Right lobe of liver (tissue), 6 donors: ENCODE results near the gene RNASEH2B. TPM values are rescaled to one million over a fixed set of nuclear protein-coding genes. Genes with fewer than 3 reads are reported as not detected.

Source experiments
- ATAC-seq, 4 donors: fragments of 200-7000 bp; cut with Tn5 transposase; one replicate each; pipeline ENCODE4 v1.9.1; 2020; ENCODE audit warnings: mild to moderate bottlenecking in 4 of 4, moderate library complexity in 4 of 4
- DNase-seq, 3 donors: peaks; one replicate each; pipeline ENCODE4 v3.0.0-alpha.2; 2020
- H3K27ac ChIP-seq, 3 donors: fragments of 200-600 bp; one replicate each; pipeline ENCODE4 v1.8.0; 2022
- H3K27me3 ChIP-seq, 2 donors: fragments of 200-600 bp; one replicate each; pipeline ENCODE4 v1.8.0; 2022
- H3K36me3 ChIP-seq, 4 donors: fragments of 200-600 bp; sonication (generic) in 1 of 4; one replicate each; pipeline versions ENCODE4 v1.5.1 to v1.8.0; 2017 to 2022; ENCODE audit warnings: control low read depth in 1 of 4
- H3K4me1 ChIP-seq, 4 donors: fragments of 200-600 bp; sonication (generic) in 1 of 4; one replicate each; pipeline versions ENCODE4 v1.5.1 to v1.8.0; 2017 to 2022; ENCODE audit warnings: control low read depth in 1 of 4
- H3K4me3 ChIP-seq, 3 donors: fragments of 200-600 bp; one replicate each; pipeline ENCODE4 v1.8.0; 2022
- H3K9me3 ChIP-seq, 4 donors: fragments of 200-600 bp; sonication (generic) in 1 of 4; one replicate each; pipeline versions ENCODE4 v1.5.1 to v1.8.0; 2017 to 2022; ENCODE audit warnings: control low read depth in 1 of 4
- CTCF ChIP-seq, 4 donors: fragments of 200-600 bp in 3 of 4; fragments of 450-650 bp in 1 of 4; IDR thresholded peaks; one replicate each; pipeline versions ENCODE4 v1.5.1 to v1.8.0; 2016 to 2022; ENCODE audit warnings: antibody characterized with exemption in 4 of 4, mild to moderate bottlenecking in 2 of 4
- POLR2A ChIP-seq: fragments of 450-650 bp; IDR thresholded peaks from one replicate; pipeline ENCODE4 v1.6.1; 2017; ENCODE audit warnings: antibody characterized with exemption, mild to moderate bottlenecking
- WGBS: methylation state at CpG from one replicate; pipeline ENCODE4 v1.1.6; 2018; ENCODE audit warnings: low coverage, low lambda C conversion rate; ENCODE audit not compliant: insufficient coverage; ENCODE audit errors: missing lambda C conversion rate; 5-methylcytosine and 5-hydroxymethylcytosine counted together
- intact Hi-C, 2 donors: fragments of 100-400 bp; cut with DNase I; formaldehyde crosslinking; loops; one replicate each; pipeline versions ENCODE4 v1.11.2 to v1.14.1; 2022
- total RNA-seq, 6 experiments: library from RNA; depleted of rRNA in 2 of 6; stranded (reverse); fragments of >200 nt in 2 of 6; fragmentation: NEBNext Ultra II Directional in 3 of 6; extraction: Animal tissue kit (Norgen Biotek cat#: 25700) in 3 of 6; gene quantifications; one replicate each; pipeline versions ENCODE4 v1.1.0 to v1.2.4, GENCODE V29; 2016 to 2023
- donor health status: DM: no; HTN: yes; CAD: no.
- donor health status: DM: no; HTN: no; CAD: no.
- donor health status: DM: no; HTN: no; CAD: no.
- donor health status: DM: no; HTN: yes; CAD: no.
- donor health status: DM: no; HTN: yes; CAD: no.

The RNASEH2B gene
- total RNA-seq, 6 experiments from 2014 or later: 9.9 to 19.8 (median 11.7) TPM

- Histone ChIP-seq H3K4me1 (peaks cover 0 to 7% (median 0%) of the 10 kb centered on the region in 4 donors), H3K36me3 (no peaks in the 10 kb centered on the region), H3K9me3 (no peaks in the 10 kb centered on the region), H3K27me3 (no peaks in the 10 kb centered on the region), H3K4me3 (no peak overlapping the region), H3K27ac (no peak overlapping the region)
- ATAC-seq (peak; percentile 18 to 51 (median 34)), DNase-seq (no peak)
- TF ChIP-seq CTCF (IDR thresholded peaks at IDR 0.05): no peak
- no peak for TF ChIP-seq POLR2A
- 38% methylated on average over 6 of the region's 7 CpGs for WGBS
- intact Hi-C loops: no loop called here
Measured at GRCh38 chr13:51003642-51004041, 94.1 kb downstream of the RNASEH2B start.

- no peaks in the 10 kb centered on the region for H3K36me3 ChIP-seq
- DNase-seq: no peak
- H3K27ac ChIP-seq: no peak overlapping the region
- TF ChIP-seq POLR2A (no peak), CTCF (IDR thresholded peaks at IDR 0.05) (no peak)
- WGBS: 71% methylated on average over 13 of the region's 18 CpGs
- H3K4me3 ChIP-seq: no peak overlapping the region
- no peaks in the 10 kb centered on the region for H3K9me3 ChIP-seq
- H3K4me1 ChIP-seq: peaks cover 0 to 7% (median 0%) of the 10 kb centered on the region in 4 donors
- intact Hi-C loops: no loop called here
- H3K27me3 ChIP-seq: no peaks in the 10 kb centered on the region
- ATAC-seq: peak in 2 of 4 donors; percentile 13 to 19
Measured at GRCh38 chr13:51004111-51004865, 94.7 kb downstream of the RNASEH2B start.

GRCh38 chr13:51004918-51005460 lies 95.4 kb downstream of the RNASEH2B start:
- ATAC-seq (no peak), DNase-seq (no peak)
- no peaks in the 10 kb centered on the region for H3K9me3 ChIP-seq
- intact Hi-C loops: no loop called here
- H3K4me3 ChIP-seq: no peak overlapping the region
- H3K36me3 ChIP-seq: no peaks in the 10 kb centered on the region
- TF ChIP-seq CTCF (IDR thresholded peaks at IDR 0.05): no peak
- no peak for TF ChIP-seq POLR2A
- H3K27me3 ChIP-seq: no peaks in the 10 kb centered on the region
- WGBS: 100% methylated on average over 1 of the region's 3 CpGs
- H3K4me1 ChIP-seq: peaks cover 0 to 7% (median 0%) of the 10 kb centered on the region in 4 donors
- no peak overlapping the region for H3K27ac ChIP-seq

- intact Hi-C loops: no loop called here
- Histone ChIP-seq H3K4me3 (no peak overlapping the region), H3K27me3 (no peaks in the 10 kb centered on the region), H3K9me3 (no peaks in the 10 kb centered on the region), H3K27ac (no peak overlapping the region), H3K4me1 (peaks cover 0 to 4% (median 0%) of the 10 kb centered on the region in 4 donors), H3K36me3 (no peaks in the 10 kb centered on the region)
- ATAC-seq: no peak
- 61% methylated on average over 3 of the region's 4 CpGs for WGBS
- DNase-seq: no peak
- TF ChIP-seq CTCF (IDR thresholded peaks at IDR 0.05) (no peak), POLR2A (no peak)
Measured at GRCh38 chr13:51005566-51005965, 96.0 kb downstream of the RNASEH2B start.

Other genes starting within 250 kb of the RNASEH2B start
- under 1 TPM in 3 of 6 experiments, not detected in 3; 0.12 to 0.38 (median 0.33) TPM for gene DLEU7, start 66.1 kb upstream of the RNASEH2B start, total RNA-seq
- not detected for gene C13orf42, start 201.5 kb downstream of the RNASEH2B start, total RNA-seq